ENCODE data around the gene GRIN3A. TPM values are rescaled to one million over a fixed set of nuclear protein-coding genes. Genes with fewer than 3 reads are reported as not detected.

Gene GRIN3A
- total RNA-seq, 1 donor from 2014 or later = not detected

DNA sequence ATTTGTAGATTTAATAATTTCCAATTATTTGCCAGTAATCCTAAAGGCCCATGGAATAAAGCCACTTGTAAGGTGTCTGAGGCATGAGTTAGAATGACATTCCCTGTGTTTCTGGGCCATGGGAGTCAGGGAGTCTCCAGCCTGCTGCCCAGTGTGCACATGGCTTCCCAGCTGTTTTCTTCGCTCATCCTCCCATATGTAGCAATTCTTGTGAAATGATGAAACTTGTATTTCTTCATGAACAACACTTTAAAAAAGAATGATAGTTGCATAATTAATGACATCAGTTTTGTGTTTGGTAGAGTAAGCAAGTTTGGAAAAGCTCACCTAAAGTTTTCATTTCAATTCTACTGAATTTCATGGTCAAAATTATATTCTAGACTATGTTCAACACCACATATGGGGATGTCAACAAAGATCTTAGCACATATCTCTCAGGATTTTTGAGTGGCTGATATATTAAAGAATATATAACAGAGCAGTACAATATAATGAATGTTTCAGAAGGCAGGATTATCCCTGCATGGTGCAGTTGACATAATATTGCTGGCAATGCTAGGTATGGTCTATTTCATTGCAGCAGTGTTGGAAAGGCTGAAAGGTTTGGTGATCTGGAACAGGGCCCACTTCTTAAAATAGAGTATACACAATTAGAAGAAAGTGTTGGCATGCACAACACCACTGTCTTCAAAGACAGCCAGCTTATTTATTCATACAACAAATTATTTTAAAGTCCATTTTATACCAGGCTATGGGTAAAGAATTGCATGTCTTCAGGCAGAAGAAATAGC is 44.7 kb downstream of the GRIN3A start:
- no peaks in the 10 kb centered on the region for H3K36me3 ChIP-seq (ENCODE audit: control insufficient read depth, insufficient read depth, low read length)

DNA sequence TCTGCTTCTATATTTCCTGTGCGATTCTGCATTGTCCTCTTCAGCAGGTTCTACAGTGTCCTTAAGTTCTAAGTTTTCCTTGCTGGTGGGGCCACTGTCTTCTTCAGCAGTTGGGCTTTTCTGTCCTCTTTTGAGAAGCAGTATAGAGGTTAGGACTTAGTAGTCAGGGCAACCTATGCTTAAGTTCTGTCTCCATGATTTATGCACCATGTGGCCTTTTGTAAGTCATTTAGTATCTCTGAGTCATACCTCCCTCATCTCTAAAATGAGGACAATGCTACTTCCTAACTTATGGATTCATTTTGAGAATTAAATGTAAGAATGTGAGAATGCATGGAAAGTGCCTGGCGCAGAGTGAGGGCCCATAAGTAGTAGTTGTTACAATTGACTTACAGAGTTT is 46.8 kb downstream of the GRIN3A start:
- TF ChIP-seq, protein P1, sequence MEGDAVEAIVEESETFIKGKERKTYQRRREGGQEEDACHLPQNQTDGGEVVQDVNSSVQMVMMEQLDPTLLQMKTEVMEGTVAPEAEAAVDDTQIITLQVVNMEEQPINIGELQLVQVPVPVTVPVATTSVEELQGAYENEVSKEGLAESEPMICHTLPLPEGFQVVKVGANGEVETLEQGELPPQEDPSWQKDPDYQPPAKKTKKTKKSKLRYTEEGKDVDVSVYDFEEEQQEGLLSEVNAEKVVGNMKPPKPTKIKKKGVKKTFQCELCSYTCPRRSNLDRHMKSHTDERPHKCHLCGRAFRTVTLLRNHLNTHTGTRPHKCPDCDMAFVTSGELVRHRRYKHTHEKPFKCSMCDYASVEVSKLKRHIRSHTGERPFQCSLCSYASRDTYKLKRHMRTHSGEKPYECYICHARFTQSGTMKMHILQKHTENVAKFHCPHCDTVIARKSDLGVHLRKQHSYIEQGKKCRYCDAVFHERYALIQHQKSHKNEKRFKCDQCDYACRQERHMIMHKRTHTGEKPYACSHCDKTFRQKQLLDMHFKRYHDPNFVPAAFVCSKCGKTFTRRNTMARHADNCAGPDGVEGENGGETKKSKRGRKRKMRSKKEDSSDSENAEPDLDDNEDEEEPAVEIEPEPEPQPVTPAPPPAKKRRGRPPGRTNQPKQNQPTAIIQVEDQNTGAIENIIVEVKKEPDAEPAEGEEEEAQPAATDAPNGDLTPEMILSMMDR (IDR thresholded peaks at IDR 0.05; ENCODE audit: insufficient read depth, low read length, poor library complexity, severe bottlenecking) = no peak
- no peaks in the 10 kb centered on the region for H3K36me3 ChIP-seq (ENCODE audit: control insufficient read depth, insufficient read depth, low read length)
- DNase-seq (ENCODE audit: low read depth) = no peak
- no peak overlapping the region for H3K4me3 ChIP-seq (ENCODE audit: low read depth, low read length)
- H3K27me3 ChIP-seq (ENCODE audit: control insufficient read depth, insufficient read depth, low read length) = no peaks in the 10 kb centered on the region

More for the DNA sequence above, 44.7 kb downstream of the GRIN3A start:
- TF ChIP-seq, protein P1 (IDR thresholded peaks at IDR 0.05; ENCODE audit: insufficient read depth, low read length, poor library complexity, severe bottlenecking) = no peak
- DNase-seq (ENCODE audit: low read depth) = no peak
- Histone ChIP-seq H3K4me3 (ENCODE audit: low read depth, low read length) (no peak overlapping the region), H3K27me3 (ENCODE audit: control insufficient read depth, insufficient read depth, low read length) (no peaks in the 10 kb centered on the region)

DNA sequence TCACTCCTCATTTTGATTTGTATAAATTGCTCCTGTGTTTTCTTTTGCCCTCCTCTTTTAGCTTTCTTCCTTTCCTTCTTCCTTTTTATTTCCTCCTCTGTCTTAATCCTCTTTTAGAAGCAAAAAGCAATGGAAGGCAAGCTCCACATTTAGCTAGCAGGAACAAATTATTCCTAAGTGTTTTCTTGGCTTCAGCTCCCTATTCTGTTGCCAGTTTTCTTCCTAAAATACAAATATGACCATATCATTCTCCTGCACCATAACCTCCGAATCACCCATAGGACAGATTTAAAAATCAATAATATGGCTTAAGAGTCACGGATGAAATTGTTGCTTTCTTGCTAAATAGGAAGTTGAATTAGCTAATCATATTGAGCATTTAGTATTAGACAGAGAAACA is 49.4 kb downstream of the GRIN3A start:
- no peak for DNase-seq (ENCODE audit: low read depth)
- no peaks in the 10 kb centered on the region for H3K36me3 ChIP-seq (ENCODE audit: control insufficient read depth, insufficient read depth, low read length)
- TF ChIP-seq, protein P1 (IDR thresholded peaks at IDR 0.05; ENCODE audit: insufficient read depth, low read length, poor library complexity, severe bottlenecking) = no peak
- H3K27me3 ChIP-seq (ENCODE audit: control insufficient read depth, insufficient read depth, low read length) = no peaks in the 10 kb centered on the region
- no peak overlapping the region for H3K4me3 ChIP-seq (ENCODE audit: low read depth, low read length)

DNA sequence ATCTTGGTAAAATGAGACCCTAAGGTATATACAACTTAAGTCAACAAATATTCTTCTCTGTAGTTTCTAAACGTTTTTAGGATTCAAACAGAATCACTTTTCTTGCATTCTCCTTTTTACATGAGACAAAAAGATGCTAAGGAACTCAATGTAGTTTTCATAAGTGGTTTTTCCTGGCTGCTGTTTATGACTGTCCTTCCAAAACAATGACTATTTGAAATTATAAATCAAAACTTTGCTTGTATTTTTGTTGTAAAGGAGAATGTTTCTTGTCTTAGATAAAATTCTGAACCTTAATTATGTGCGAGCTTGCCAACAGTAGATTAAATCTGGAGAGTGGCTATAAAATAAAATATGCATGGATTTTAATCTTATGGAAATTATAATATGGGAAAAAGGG is 53.8 kb downstream of the GRIN3A start:
- no peaks in the 10 kb centered on the region for H3K27me3 ChIP-seq (ENCODE audit: control insufficient read depth, insufficient read depth, low read length)
- DNase-seq (ENCODE audit: low read depth) = no peak
- H3K36me3 ChIP-seq (ENCODE audit: control insufficient read depth, insufficient read depth, low read length) = no peaks in the 10 kb centered on the region
- H3K4me3 ChIP-seq (ENCODE audit: low read depth, low read length) = no peak overlapping the region
- TF ChIP-seq, protein P1 (IDR thresholded peaks at IDR 0.05; ENCODE audit: insufficient read depth, low read length, poor library complexity, severe bottlenecking) = no peak

DNA sequence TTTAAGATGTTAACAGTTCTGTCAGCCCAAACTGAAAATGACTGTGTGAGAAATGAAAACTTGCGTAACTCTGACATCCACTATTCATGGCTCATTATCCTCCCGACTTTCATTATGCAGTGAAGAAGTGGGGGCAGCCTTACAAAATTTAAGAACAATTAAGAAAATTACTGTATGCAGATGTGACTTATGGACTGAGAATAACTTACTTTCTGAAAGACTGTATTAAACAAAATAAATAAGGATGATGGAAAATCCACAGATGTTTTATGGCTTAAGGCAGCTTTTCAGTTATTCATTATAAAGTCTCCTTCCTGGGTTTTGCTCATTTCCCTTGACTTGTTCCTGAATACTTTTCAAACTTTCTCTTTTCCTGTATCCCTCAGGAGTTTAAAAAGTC is 55.2 kb downstream of the GRIN3A start:
- Histone ChIP-seq H3K27me3 (ENCODE audit: control insufficient read depth, insufficient read depth, low read length) (no peaks in the 10 kb centered on the region), H3K4me3 (ENCODE audit: low read depth, low read length) (no peak overlapping the region), H3K36me3 (ENCODE audit: control insufficient read depth, insufficient read depth, low read length) (no peaks in the 10 kb centered on the region)
- DNase-seq (ENCODE audit: low read depth) = no peak
- TF ChIP-seq, protein P1 (IDR thresholded peaks at IDR 0.05; ENCODE audit: insufficient read depth, low read length, poor library complexity, severe bottlenecking) = no peak

DNA sequence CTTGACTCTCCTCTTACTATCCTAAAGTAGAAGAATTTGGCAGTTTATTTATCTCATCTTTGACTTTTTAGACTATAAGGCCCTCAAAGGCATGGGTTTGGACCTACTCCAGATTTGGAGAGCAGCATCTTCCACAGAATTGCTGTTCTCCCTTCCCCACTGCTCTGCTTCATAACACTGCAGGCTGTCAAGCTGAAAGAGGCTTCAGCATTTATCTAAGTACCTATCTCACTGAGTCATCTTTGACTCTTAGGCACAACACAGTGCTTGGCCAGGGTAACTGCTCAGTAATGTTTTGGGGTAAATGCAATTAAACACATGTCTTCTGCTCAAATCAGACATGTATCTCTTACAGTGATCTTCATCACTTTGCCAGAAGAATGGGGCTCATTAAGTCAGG is 60.6 kb downstream of the GRIN3A start:
- no peaks in the 10 kb centered on the region for H3K36me3 ChIP-seq (ENCODE audit: control insufficient read depth, insufficient read depth, low read length)
- TF ChIP-seq, protein P1 (IDR thresholded peaks at IDR 0.05; ENCODE audit: insufficient read depth, low read length, poor library complexity, severe bottlenecking) = no peak
- H3K27me3 ChIP-seq (ENCODE audit: control insufficient read depth, insufficient read depth, low read length) = no peaks in the 10 kb centered on the region
- no peak for DNase-seq (ENCODE audit: low read depth)
- no peak overlapping the region for H3K4me3 ChIP-seq (ENCODE audit: low read depth, low read length)
